KOPT-K1 (cell line): ENCODE measurements around the gene SEC31A.

Source experiments
- H3K27ac ChIP-seq: fragments of 200-600 bp; sonication (generic); 2 replicates; pipeline ENCODE4 v1.5.1; 2016; ENCODE audit warnings: antibody characterized with exemption, mild to moderate bottlenecking, low read depth, low read length; ENCODE audit not compliant: poor library complexity, severe bottlenecking
- H3K36me3 ChIP-seq: fragments of 200-600 bp; sonication (generic); 2 replicates; pipeline ENCODE4 v1.5.1; 2017; ENCODE audit warnings: antibody characterized with exemption, mild to moderate bottlenecking, low read length, moderate library complexity; ENCODE audit not compliant: insufficient read depth
- H3K9me3 ChIP-seq: fragments of 200-600 bp; sonication (generic); 2 replicates; pipeline ENCODE4 v1.5.1; 2017; ENCODE audit warnings: antibody characterized with exemption, low read length, mild to moderate bottlenecking; ENCODE audit not compliant: insufficient read depth, poor library complexity, severe bottlenecking

SEC31A gene

GRCh38 chr4:82780752-82781231, 110.2 kb downstream of the SEC31A start:
- Histone ChIP-seq H3K36me3 (no peaks in the 10 kb centered on the region), H3K9me3 (no peaks in the 10 kb centered on the region), H3K27ac (no peak overlapping the region)

- Histone ChIP-seq H3K36me3 (no peaks in the 10 kb centered on the region), H3K27ac (no peak overlapping the region), H3K9me3 (no peaks in the 10 kb centered on the region)
Measured at GRCh38 chr4:82780170-82780751, 110.7 kb downstream of the SEC31A start.

- no peaks in the 10 kb centered on the region for H3K36me3 ChIP-seq
- no peak overlapping the region for H3K27ac ChIP-seq
- no peaks in the 10 kb centered on the region for H3K9me3 ChIP-seq
Measured at GRCh38 chr4:82779032-82779431, 111.9 kb downstream of the SEC31A start.

- Histone ChIP-seq H3K9me3 (no peaks in the 10 kb centered on the region), H3K36me3 (no peaks in the 10 kb centered on the region), H3K27ac (no peak overlapping the region)
Measured at GRCh38 chr4:82777857-82778525, 113.0 kb downstream of the SEC31A start.

- H3K9me3 ChIP-seq: no peaks in the 10 kb centered on the region
- no peaks in the 10 kb centered on the region for H3K36me3 ChIP-seq
- no peak overlapping the region for H3K27ac ChIP-seq
Measured at GRCh38 chr4:82776925-82777542, 113.9 kb downstream of the SEC31A start.

- no peak overlapping the region for H3K27ac ChIP-seq
- no peaks in the 10 kb centered on the region for H3K36me3 ChIP-seq
- H3K9me3 ChIP-seq: no peaks in the 10 kb centered on the region
Measured at GRCh38 chr4:82775243-82775642, 115.7 kb downstream of the SEC31A start.

- H3K27ac ChIP-seq: no peak overlapping the region
- no peaks in the 10 kb centered on the region for H3K9me3 ChIP-seq
- no peaks in the 10 kb centered on the region for H3K36me3 ChIP-seq
Measured at GRCh38 chr4:82774711-82775171, 116.2 kb downstream of the SEC31A start.

- Histone ChIP-seq H3K27ac (no peak overlapping the region), H3K36me3 (no peaks in the 10 kb centered on the region), H3K9me3 (no peaks in the 10 kb centered on the region)
Measured at GRCh38 chr4:82773057-82773456, 117.9 kb downstream of the SEC31A start.

GRCh38 chr4:82770607-82771006, 120.3 kb downstream of the SEC31A start:
- no peaks in the 10 kb centered on the region for H3K36me3 ChIP-seq
- H3K9me3 ChIP-seq: peaks cover 5% of the 10 kb centered on the region
- H3K27ac ChIP-seq: no peak overlapping the region
